Psoas muscle (tissue), 8 donors: ENCODE results near the gene PDZD2. TPM values are rescaled to one million over a fixed set of nuclear protein-coding genes. Genes with fewer than 3 reads are reported as not detected.
A peak's percentile ranks its signal among the peaks of the same experiment; 100 is the strongest.

ENCODE experiments used
- ATAC-seq, 4 donors: fragments of 200-7000 bp; cut with Tn5 transposase; one replicate each; pipeline ENCODE4 v1.9.1; 2020; ENCODE audit warnings: moderate library complexity in 3 of 4, mild to moderate bottlenecking in 2 of 4
- DNase-seq, 2 donors: peaks; one replicate each; pipeline ENCODE4 v3.0.0-alpha.2; 2020
- H3K27ac ChIP-seq: fragments of 200-600 bp; one replicate; pipeline ENCODE4 v1.8.0; 2022
- H3K27me3 ChIP-seq, 3 donors: fragments of 200-600 bp in 1 of 3; one replicate each; pipeline versions ENCODE4 v1.6.1 to v1.8.0; 2013 to 2022; ENCODE audit warnings: low read length in 2 of 3, mild to moderate bottlenecking in 2 of 3, moderate library complexity in 1 of 3; ENCODE audit not compliant: insufficient read depth in 3 of 3
- H3K36me3 ChIP-seq, 2 donors: fragments of 200-600 bp in 1 of 2; one replicate each; pipeline versions ENCODE4 v1.6.1 to v1.8.0; 2013 to 2022; ENCODE audit warnings: low read depth in 1 of 2, mild to moderate bottlenecking in 1 of 2, moderate library complexity in 1 of 2; ENCODE audit not compliant: insufficient read depth in 1 of 2
- H3K4me1 ChIP-seq: fragments of 200-600 bp; one replicate; pipeline ENCODE4 v1.8.0; 2022
- H3K4me3 ChIP-seq: fragments of 200-600 bp; one replicate; pipeline ENCODE4 v1.8.0; 2022; ENCODE audit warnings: mild to moderate bottlenecking
- H3K9me3 ChIP-seq: fragments of 200-600 bp; one replicate; pipeline ENCODE4 v1.8.0; 2022
- WGBS, 3 donors: extraction: QIAGEN DNeasy Blood & Tissue Kit; methylation state at CpG; one replicate each; pipeline versions ENCODE4 v1.1.6 to v1.1.7; 2013; 5-methylcytosine and 5-hydroxymethylcytosine counted together
- intact Hi-C, 2 donors: fragments of 100-400 bp; cut with DNase I; formaldehyde crosslinking; loops; one replicate each; pipeline versions ENCODE4 v1.11.0 to v1.14.2; 2022
- polyA plus RNA-seq, 3 donors: library from polyadenylated mRNA; stranded (reverse); fragments of 200-250 nt; gene quantifications; one replicate each; pipeline ENCODE4 v1.2.3, GENCODE V29; 2013
- total RNA-seq, 4 donors: library from RNA; stranded (reverse); fragmentation: NEBNext Ultra II Directional in 2 of 4; extraction: Animal tissue kit (Norgen Biotek cat#: 25700) in 2 of 4; gene quantifications; one replicate each; pipeline versions ENCODE4 v1.2.1 to v1.2.4, GENCODE V29; 2021 to 2023
- TF ChIP-seq, protein P1 (sequence below): fragments of 200-600 bp; IDR thresholded peaks from one replicate; pipeline ENCODE4 v1.8.0; 2022; ENCODE audit warnings: antibody characterized with exemption
- donor health status: healthy with polysubstance abuse.
- donor health status: DM: no; HTN: no; CAD: no; lungs with moderate emphysema.
- donor health status: Bipolar disorder and iron deficiency.
- donor health status: healthy.
- donor health status: DM: yes; HTN: yes; CAD: no.
- donor health status: DM: no; HTN: no; CAD: no.
- donor health status: DM: no; HTN: no; CAD: no.
- donor health status: DM: yes; HTN: yes; CAD: no.

PDZD2 gene
- total and polyA plus RNA-seq, 7 donors = 1.4 to 17.5 (median 4.5) TPM

- 78 to 92% (median 79%) methylated on average over 1 of the region's 1 CpG for WGBS, 3 donors
- peak; percentile 75 to 88 (median 84) for ATAC-seq
- H3K9me3 ChIP-seq = no peaks in the 10 kb centered on the region
- no peak overlapping the region for H3K4me3 ChIP-seq
- DNase-seq = peak in 1 of 2 donors; percentile 44
- H3K4me1 ChIP-seq = no peaks in the 10 kb centered on the region
- intact Hi-C loops = no loop called here
- TF ChIP-seq, protein P1, sequence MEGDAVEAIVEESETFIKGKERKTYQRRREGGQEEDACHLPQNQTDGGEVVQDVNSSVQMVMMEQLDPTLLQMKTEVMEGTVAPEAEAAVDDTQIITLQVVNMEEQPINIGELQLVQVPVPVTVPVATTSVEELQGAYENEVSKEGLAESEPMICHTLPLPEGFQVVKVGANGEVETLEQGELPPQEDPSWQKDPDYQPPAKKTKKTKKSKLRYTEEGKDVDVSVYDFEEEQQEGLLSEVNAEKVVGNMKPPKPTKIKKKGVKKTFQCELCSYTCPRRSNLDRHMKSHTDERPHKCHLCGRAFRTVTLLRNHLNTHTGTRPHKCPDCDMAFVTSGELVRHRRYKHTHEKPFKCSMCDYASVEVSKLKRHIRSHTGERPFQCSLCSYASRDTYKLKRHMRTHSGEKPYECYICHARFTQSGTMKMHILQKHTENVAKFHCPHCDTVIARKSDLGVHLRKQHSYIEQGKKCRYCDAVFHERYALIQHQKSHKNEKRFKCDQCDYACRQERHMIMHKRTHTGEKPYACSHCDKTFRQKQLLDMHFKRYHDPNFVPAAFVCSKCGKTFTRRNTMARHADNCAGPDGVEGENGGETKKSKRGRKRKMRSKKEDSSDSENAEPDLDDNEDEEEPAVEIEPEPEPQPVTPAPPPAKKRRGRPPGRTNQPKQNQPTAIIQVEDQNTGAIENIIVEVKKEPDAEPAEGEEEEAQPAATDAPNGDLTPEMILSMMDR = no peak
- H3K27ac ChIP-seq = no peak overlapping the region
- no peaks in the 10 kb centered on the region for H3K36me3 ChIP-seq
- no peaks in the 10 kb centered on the region for H3K27me3 ChIP-seq
Observed at GRCh38 chr5:31811210-31811609, 172.3 kb downstream of the PDZD2 start.

DNA sequence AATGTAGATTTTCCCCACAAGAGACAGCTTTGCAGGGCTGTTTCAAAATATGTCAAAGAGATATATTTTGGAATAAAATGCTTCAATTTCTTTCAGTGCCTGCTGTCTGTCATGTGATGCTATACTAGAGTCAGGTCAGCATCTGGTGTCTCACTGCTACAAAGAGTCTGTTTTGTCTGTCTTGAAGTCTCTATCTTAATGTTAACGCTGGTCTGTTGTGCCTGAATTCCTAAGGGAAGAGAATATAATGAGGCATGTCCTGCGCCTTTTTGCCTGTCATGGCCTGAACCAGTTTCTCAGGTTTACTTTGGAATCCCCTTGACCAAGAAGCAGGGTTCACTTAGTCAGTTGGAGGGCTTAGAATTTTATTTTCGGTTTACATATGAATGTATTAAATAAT lies 176.4 kb downstream of the PDZD2 start:
- Histone ChIP-seq H3K36me3 (no peaks in the 10 kb centered on the region), H3K27me3 (no peaks in the 10 kb centered on the region), H3K4me3 (no peak overlapping the region), H3K9me3 (no peaks in the 10 kb centered on the region), H3K4me1 (no peaks in the 10 kb centered on the region), H3K27ac (no peak overlapping the region)
- ATAC-seq (no peak), DNase-seq (no peak)
- 72 to 74% (median 73%) methylated on average over 3 of the region's 3 CpGs for WGBS, 3 donors
- TF ChIP-seq, protein P1 = no peak
- intact Hi-C loops = no loop called here

DNA sequence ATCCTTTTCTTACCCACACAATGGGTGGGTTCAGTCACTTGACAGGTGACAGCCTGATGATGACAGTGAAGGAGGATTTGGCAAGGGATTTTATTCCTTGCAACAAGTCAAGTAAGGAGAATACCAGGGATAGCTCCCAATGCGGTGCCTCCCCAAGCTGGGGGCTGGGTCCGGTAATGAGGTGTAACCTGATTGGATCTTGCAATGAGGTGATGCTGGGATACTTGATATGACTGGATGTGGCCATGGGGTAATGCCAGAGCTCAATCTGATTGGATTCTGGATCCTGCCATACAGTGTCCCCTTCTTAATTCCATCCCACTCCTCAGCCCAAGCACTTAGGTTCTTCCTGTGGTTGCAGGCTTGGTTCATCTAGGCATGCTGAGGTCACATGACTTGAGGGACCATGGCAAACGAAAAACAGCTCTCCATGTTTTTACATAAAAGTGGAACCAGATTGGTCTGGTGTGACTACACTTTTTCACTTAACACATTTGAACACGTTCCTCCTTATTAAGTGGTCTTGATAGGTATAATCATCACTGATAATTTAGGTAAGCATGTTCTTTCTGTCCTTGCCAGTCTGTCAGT lies 181.1 kb downstream of the PDZD2 start:
- WGBS, 3 donors = 58 to 70% (median 62%) methylated on average over 4 of the region's 4 CpGs
- intact Hi-C loops = no loop called here
- ATAC-seq = no peak

GRCh38 chr5:31823472-31823871 lies 184.5 kb downstream of the PDZD2 start:
- 53 to 93% (median 70%) methylated on average over 3 of the region's 3 CpGs for WGBS, 3 donors
- Histone ChIP-seq H3K36me3 (no peaks in the 10 kb centered on the region), H3K4me1 (no peaks in the 10 kb centered on the region), H3K27ac (no peak overlapping the region), H3K4me3 (no peak overlapping the region), H3K9me3 (no peaks in the 10 kb centered on the region), H3K27me3 (no peaks in the 10 kb centered on the region)
- intact Hi-C loops = no loop called here
- TF ChIP-seq, protein P1 = no peak
- ATAC-seq (no peak), DNase-seq (no peak)

More for the DNA sequence above, 181.1 kb downstream of the PDZD2 start:
- no peak for DNase-seq
- Histone ChIP-seq H3K27ac (no peak overlapping the region), H3K27me3 (no peaks in the 10 kb centered on the region), H3K9me3 (no peaks in the 10 kb centered on the region), H3K36me3 (no peaks in the 10 kb centered on the region), H3K4me3 (no peak overlapping the region), H3K4me1 (no peaks in the 10 kb centered on the region)
- TF ChIP-seq, protein P1 = no peak
